Neural crest cell (in vitro differentiated cells): ENCODE data around the gene TCERG1. TPM values are rescaled to one million over a fixed set of nuclear protein-coding genes. Genes with fewer than 3 reads are reported as not detected.

Source experiments
- DNase-seq: peaks from one replicate; pipeline ENCODE4 v3.0.0; 2021; ENCODE audit warnings: low read depth, mixed read lengths, low spot score
- H3K27ac Mint-ChIP-seq: one replicate; pipeline ENCODE4 v1.8.0; 2021; ENCODE audit warnings: mild to moderate bottlenecking, mixed read lengths; ENCODE audit not compliant: unreplicated experiment
- H3K27me3 Mint-ChIP-seq: 2 replicates; pipeline ENCODE4 v1.8.0; 2021; ENCODE audit warnings: low read depth, mild to moderate bottlenecking, mixed read lengths
- H3K36me3 Mint-ChIP-seq: 2 replicates; pipeline ENCODE4 v1.8.0; 2021; ENCODE audit warnings: low read depth, mild to moderate bottlenecking, mixed read lengths
- H3K4me1 Mint-ChIP-seq: 2 replicates; pipeline ENCODE4 v1.8.0; 2021; ENCODE audit warnings: mixed read lengths
- H3K4me3 Mint-ChIP-seq: one replicate; pipeline ENCODE4 v1.8.0; 2021; ENCODE audit warnings: mild to moderate bottlenecking, mixed read lengths
- H3K9me3 Mint-ChIP-seq: 2 replicates; pipeline ENCODE4 v1.8.0; 2021; ENCODE audit warnings: mixed read lengths
- total RNA-seq: library from RNA; stranded (reverse); gene quantifications from 2 replicates; pipeline ENCODE4 v1.2.1, GENCODE V29; 2021
- TF ChIP-seq, protein P1 (sequence below): fragments of 200-600 bp; sonication (generic); conservative IDR thresholded peaks from 2 replicates; pipeline ENCODE4 v1.5.0; 2021; ENCODE audit warnings: antibody characterized with exemption, mild to moderate bottlenecking

TCERG1 gene
- total RNA-seq, 1 donor from 2014 or later, result 143 TPM

DNA sequence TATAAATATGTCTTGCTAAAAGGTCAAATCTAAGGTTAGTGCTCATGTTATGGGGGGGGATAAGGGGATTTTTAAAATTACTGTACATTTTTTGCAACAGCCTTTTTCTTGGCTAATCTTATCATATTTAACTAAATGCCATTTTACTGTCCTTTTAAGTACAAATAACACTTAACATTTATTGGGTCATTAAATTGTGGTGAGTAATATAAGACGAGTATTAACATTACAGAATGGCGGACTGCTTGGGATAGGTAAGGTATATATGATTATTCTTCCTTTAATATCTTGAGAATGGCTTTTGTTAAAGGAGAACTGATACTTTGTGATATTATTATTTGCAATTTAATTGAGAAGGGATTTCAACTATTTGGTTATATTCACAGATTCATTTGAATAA lies 35.6 kb downstream of the TCERG1 start:
- DNase-seq, result no peak
- H3K9me3 Mint-ChIP-seq, result no peaks in the 10 kb centered on the region
- TF ChIP-seq, protein P1, sequence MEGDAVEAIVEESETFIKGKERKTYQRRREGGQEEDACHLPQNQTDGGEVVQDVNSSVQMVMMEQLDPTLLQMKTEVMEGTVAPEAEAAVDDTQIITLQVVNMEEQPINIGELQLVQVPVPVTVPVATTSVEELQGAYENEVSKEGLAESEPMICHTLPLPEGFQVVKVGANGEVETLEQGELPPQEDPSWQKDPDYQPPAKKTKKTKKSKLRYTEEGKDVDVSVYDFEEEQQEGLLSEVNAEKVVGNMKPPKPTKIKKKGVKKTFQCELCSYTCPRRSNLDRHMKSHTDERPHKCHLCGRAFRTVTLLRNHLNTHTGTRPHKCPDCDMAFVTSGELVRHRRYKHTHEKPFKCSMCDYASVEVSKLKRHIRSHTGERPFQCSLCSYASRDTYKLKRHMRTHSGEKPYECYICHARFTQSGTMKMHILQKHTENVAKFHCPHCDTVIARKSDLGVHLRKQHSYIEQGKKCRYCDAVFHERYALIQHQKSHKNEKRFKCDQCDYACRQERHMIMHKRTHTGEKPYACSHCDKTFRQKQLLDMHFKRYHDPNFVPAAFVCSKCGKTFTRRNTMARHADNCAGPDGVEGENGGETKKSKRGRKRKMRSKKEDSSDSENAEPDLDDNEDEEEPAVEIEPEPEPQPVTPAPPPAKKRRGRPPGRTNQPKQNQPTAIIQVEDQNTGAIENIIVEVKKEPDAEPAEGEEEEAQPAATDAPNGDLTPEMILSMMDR, result no peak
- no peaks in the 10 kb centered on the region for H3K27me3 Mint-ChIP-seq
- no peak overlapping the region for H3K27ac Mint-ChIP-seq
- H3K4me3 Mint-ChIP-seq, result no peak overlapping the region
- peaks cover 17% of the 10 kb centered on the region for H3K36me3 Mint-ChIP-seq
- H3K4me1 Mint-ChIP-seq, result no peaks in the 10 kb centered on the region

DNA sequence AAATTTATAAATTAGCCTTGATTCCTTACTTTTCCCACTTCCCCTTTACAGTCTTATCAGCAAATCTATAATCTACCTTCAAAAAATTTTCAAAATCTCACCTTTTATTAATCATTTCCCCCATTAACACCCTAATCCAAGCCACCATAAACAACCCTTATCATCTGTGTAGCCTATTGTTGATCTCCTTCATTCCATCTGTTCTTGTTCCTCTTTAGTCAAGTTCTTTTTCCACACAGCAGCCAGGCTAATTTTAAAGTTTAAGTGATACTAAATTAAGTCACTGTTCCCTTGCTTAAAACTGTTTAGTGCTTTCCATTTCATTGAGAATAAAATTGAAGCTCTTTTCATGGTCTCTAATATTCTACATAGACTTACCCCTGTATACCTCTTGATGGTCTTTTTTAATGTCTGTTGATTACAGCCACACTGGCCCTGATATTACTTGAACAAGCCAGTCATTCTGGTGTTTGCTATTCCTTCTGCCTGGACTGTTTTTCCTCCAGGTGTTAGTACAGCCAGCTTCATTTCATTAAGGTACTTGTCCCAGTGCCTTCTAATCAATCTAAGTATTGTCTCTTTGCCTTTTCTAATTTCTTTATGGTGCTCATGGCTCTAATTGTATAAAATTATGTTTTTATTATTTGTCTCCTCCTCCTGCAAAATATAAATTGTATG lies 37.7 kb downstream of the TCERG1 start:
- Mint-ChIP-seq H3K27me3 (no peaks in the 10 kb centered on the region), H3K9me3 (no peaks in the 10 kb centered on the region), H3K36me3 (peaks cover 30% of the 10 kb centered on the region), H3K4me3 (no peak overlapping the region), H3K27ac (no peak overlapping the region), H3K4me1 (no peaks in the 10 kb centered on the region)
- no peak for DNase-seq
- TF ChIP-seq, protein P1, result no peak

DNA sequence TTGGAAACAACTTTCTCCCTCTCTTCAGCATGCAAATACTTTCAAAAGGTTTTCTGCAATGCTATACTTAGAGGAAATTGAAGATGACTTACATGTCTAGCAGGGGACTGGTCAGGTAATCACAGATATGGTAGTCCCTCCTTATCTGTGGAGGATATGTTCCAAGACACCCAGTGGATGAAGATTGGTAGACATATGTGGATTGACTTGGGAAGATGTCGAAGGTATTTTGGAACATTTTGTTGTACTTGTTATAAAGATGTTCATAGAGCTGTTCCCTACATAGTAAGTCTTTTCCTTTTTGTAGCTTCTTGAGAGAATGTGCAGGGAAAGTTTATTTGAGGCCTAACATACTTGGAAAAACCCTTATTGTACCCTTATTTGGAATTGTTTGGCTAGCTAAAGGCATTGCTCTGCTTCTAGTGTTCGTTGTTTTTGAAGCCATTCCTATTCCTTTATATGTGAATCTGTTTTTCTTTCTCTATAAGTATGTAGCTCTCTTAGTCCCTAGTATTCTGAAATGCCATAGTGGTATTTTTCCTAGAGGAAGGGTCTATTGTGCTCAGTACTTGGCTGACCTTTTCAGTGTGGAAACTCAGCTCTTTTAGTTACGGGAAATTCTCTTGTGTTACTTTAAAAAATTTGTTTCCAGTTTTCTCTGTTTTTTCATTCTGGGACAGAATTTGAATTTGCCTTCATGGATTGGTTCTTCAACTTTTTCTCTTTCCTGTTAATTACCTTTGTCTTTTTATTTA lies 43.1 kb downstream of the TCERG1 start:
- TF ChIP-seq, protein P1, result no peak
- Mint-ChIP-seq H3K27ac (no peak overlapping the region), H3K27me3 (no peaks in the 10 kb centered on the region), H3K4me3 (no peak overlapping the region), H3K36me3 (peaks cover 27% of the 10 kb centered on the region), H3K4me1 (no peaks in the 10 kb centered on the region), H3K9me3 (no peaks in the 10 kb centered on the region)
- DNase-seq, result no peak

DNA sequence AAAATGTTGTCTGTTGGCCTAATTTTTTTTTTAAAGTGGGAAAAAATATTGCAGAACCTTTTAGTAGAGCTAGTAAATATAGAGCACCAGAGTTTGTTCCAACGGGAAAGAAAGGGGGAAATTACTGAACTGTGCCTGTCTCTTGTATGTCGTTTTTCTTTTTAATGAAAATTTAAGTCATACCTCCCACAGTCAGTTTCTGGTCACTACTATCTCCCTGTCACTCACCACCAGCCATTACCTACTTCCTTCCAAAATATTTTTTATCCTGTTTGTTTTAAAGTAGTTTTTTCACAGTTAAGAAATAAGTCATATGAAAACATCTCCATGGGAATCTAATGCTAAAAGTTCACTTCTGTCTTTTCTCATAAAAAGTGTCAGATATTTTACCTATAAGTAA lies 47.5 kb downstream of the TCERG1 start:
- TF ChIP-seq, protein P1, result no peak
- H3K27ac Mint-ChIP-seq, result no peak overlapping the region
- H3K4me3 Mint-ChIP-seq, result no peak overlapping the region
- no peaks in the 10 kb centered on the region for H3K4me1 Mint-ChIP-seq
- DNase-seq, result no peak
- H3K27me3 Mint-ChIP-seq, result no peaks in the 10 kb centered on the region
- H3K36me3 Mint-ChIP-seq, result peaks cover 9% of the 10 kb centered on the region
- H3K9me3 Mint-ChIP-seq, result no peaks in the 10 kb centered on the region

DNA sequence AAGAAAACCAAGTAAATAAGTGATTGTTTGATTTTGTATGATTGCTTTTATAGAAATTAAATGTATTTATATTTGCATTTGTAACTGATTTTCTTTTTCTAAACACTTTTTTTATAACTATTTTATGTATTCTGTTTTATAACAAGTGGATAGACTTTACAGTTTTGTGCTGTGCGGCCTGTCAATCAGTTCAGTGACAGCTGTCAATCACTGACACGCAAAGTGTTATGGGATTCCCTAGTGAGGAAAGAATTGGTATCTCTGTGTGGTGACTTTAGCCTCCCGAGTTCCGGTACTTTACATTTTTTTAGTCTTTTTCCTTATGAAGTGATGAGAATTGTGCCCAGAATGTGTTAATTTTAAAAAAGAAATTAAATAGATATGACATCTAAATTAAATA lies 52.5 kb downstream of the TCERG1 start:
- Mint-ChIP-seq H3K4me3 (no peak overlapping the region), H3K4me1 (no peaks in the 10 kb centered on the region), H3K27me3 (no peaks in the 10 kb centered on the region), H3K27ac (no peak overlapping the region), H3K36me3 (peaks cover 13% of the 10 kb centered on the region), H3K9me3 (no peaks in the 10 kb centered on the region)
- no peak for DNase-seq
- TF ChIP-seq, protein P1, result no peak
